ENCODE measurements around the gene ASMTL.
A peak's percentile ranks its signal among the peaks of the same experiment; 100 is the strongest.
"Not testable (repeated sequence)": the region's sequence is repeated elsewhere in the genome, so short reads cannot be mapped to it uniquely, and the experiment has no call there.

The ASMTL gene

DNA sequence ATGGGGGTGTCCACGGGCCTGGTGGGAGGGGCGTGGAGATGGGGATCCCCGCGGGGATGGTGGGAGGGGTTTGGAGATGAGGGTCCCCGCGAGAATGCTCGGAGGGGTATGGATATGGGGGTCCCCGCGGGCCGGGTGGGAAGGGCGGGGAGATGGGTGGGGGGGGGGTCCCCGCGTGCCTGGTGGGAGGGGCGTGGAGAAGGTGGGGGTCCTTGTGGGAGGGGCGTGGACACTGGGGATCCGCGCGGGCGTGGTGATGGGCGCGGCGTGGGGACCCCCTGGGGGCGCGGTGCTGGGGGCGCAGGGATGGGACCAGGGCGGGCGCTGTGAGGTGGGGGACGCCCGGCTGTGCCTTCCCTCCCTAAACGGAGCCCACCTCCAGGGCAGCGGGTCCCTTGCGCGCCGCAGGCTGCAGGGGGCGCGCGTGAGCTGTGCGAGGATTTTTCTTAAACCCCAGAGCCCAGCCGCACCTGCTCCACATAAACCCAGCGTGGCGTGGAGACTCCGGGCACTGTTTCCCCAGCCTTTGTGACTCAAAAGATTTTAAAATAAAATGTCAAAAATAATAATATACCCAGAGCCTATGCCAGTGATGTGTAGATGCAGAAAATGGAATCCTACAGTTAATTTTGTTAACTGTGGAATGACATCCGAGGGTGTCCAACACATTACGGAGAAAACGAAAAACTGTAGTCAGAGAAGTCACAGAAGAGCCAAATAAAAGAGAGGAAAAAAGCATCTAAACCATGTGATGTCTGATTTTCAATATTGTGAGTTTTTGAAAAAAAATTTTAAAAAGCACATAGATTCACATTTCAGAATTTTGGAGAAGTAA is 1.5 kb upstream of the ASMTL start:
- DNase-seq, result peak; percentile 97

DNA sequence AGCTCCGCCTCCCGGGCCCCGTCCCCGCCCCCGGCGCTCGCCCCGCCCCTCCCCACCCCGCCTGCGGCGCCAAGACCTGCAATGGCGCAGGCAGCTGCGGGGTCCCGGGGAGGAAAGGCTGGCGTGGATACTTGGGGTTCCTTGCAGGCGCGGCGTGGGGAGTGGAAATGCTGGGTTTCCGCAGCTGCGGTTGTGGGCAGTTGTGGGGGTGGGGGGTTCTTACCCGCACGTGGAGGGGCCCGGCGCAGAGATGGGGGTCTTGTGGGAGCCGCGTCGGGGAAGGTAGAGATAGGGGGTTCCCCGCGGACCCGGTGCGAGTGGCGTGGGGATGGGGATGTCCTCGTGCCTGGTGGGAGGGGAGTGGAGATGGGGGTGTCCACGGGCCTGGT is 680 bp upstream of the ASMTL start:
- DNase-seq, result no peak

DNA sequence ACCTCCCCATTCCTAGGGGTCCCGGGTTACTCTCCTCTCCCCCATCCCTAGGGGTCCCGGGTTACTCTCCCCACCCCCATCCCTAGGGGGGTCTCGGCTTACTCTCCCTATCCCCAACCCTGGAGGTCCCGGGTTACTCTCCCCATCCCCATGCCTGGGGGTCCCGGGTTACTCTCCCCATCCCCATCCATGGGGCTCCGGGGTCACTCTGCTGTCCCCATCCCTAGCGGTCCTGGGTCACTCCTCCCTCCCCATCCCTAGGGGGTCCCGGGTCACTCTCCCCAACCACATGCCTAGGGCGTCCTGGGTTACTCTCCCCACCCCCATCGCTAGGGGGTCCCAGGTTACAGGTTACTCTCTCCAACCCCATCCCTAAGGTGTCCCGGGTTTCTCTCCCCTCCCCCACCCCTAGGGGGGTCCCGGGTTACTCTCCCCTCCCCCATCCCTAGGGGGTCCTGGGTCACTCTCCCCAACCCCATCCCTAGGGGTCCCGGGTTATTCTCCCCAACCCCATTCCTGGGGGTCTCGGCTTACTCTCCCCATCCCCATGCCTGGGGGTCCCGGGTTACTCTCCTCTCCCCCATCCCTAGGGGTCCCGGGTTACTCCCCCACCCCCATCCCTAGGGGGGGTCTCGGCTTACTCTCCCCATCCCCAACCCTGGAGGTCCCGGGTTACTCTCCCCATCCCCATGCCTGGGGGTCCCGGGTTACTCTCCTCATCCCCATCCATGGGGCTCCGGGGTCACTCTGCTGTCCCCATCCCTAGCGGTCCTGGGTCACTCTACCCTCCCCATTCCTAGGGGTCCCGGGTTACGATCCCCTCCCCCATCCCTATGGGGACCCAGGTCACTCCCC is 821 bp downstream of the ASMTL start:
- peak in 1 of 2 experiments; percentile 8 for DNase-seq

DNA sequence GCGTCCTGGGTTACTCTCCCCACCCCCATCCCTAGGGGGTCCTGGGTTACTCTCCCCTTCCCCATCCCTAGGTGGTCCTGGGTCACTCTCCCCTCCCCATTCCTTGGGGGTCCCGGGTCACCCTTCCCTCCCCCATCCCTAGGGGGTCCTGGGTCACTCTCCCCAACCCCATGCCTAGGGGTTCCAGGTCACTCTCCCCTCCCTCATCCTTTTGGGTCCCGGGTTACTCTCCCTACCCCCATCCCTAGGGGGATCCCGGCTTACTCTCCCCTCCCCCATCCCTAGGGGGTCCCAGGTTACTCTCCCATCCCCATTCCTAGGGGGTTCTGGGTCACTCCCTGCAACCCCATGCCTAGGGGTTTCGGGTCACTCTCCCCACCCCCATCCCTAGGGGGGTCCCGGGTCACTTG is 1.5 kb downstream of the ASMTL start:
- DNase-seq, result peak in 1 of 2 experiments; percentile 5

DNA sequence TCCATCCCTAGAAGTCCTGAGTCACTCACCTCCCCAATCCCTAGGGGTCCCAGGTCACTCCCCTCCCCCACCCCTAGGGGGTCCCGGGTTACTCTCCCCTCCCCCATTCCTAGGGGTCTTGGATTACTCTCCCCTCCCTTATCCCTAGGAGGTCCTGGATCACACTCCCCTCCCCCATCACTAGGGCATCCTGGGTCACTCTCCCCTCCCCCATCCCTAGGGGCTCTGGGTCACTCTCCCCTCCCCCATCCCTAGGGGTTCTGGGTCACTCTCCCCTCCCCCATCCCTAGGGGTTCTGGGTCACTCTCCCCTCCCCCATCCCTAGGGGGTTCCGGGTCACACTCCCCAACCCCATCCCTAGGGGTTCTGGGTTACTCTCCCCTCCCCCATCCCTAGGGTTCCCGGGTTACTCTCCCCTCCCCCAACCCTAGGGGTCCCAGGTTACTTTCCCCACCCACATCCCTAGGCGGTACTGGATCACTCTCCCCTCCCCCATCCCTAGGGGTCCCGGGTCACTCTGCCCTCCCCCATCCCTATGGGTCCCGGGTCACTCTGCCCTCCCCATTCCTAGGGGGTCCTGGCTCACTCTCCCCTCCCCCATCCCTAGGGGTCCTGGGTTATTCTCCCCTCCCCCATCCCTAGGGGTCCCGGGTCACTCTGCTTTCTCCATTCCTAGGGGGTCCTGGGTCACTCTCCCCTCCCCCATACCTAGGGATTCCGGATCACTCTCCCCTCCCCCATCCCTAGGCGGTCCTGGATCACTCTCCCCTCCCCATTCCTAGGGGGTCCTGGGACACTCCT is 2.1 kb downstream of the ASMTL start:
- peak in 1 of 2 experiments; percentile 4 for DNase-seq

DNA sequence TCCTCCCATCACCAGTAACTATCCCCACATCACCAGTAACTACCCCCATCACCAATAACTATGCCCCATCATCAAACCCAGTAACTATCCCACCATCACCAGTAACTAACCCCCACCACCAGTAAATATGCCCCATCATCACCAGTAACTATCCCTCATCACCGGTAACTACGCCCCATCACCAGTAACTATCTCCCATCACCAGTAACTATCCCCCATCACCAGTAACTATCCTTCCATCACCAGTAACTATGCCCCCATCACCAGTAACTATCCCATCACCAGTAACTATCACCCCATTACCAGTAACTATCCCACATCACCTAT is 2.9 kb downstream of the ASMTL start:
- no peak for DNase-seq

DNA sequence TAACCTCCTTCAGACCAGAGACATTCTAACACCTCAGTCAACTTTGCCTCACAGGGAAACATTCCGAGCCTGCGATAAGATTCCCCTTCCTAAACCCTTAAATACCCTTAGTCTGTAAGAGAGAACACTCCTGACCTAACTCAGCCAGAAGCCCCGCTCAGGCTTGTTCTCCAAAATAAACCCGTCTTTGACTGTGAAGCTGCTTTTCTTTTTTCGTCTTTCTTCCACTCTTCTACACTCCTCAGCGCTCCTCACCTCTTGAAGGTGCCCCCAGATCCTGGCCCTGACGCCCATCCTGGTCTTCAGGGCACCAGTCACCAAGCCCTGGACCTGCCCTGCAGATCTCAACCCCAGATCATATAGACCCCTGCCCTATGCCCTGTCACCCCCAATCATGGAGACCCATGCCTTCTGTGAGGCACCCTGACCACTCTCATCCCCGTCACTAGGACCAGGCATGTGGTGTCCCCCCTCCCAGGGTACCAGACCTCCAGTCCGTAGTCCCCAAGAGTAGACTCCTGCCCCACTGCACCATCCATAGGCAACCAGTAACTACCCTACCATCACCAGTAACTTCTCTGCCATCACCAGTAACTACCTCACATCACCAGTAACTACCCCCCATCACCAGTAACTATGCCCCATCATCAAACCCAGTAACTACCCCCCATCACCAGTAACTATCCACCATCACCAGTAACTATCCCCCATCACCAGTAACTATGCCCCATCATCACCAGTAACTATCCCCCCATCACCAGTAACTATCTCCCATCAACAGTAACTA is 3.5 kb downstream of the ASMTL start:
- peak in 1 of 2 experiments; percentile 2 for DNase-seq

DNA sequence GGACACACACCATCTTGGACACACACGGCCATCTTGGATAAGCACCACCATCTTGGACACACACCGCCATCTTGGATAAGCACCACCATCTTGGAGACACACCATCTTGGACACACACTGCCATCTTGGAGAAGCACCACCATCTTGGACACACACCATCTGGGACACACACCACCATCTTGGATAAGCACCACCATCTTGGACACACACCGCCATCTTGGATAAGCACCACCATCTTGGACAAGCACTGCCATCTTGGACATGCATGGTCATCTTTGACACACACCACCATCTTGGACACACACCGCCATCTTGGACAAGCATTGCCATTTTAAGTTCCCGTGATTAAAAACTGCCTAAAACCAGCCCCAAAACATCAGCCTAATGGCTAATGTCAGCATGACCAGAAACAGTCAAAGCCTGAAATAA is 4.1 kb downstream of the ASMTL start:
- not testable (repeated sequence) for DNase-seq

DNA sequence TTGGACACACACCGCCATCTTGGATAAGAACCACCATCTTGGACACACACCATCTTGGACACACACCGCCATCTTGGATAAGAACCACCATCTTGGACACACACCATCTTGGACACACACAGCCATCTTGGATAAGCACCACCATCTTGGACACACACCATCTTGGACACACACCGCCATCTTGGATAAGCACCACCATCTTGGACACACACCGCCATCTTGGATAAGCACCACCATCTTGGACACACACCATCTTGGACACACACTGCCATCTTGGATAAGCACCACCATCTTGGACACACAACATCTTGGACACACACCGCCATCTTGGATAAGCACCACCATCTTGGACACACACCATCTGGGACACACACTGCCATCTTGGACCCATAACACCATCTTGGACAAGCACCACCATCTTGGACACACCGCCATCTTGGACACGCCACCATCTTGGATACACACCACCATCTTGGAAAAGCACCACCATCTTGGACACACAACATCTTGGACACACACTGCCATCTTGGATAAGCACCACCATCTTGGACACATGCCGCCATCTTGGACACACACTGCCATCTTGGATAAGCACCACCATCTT is 4.6 kb downstream of the ASMTL start:
- DNase-seq, result peak in 1 of 2 experiments; percentile 2

DNA sequence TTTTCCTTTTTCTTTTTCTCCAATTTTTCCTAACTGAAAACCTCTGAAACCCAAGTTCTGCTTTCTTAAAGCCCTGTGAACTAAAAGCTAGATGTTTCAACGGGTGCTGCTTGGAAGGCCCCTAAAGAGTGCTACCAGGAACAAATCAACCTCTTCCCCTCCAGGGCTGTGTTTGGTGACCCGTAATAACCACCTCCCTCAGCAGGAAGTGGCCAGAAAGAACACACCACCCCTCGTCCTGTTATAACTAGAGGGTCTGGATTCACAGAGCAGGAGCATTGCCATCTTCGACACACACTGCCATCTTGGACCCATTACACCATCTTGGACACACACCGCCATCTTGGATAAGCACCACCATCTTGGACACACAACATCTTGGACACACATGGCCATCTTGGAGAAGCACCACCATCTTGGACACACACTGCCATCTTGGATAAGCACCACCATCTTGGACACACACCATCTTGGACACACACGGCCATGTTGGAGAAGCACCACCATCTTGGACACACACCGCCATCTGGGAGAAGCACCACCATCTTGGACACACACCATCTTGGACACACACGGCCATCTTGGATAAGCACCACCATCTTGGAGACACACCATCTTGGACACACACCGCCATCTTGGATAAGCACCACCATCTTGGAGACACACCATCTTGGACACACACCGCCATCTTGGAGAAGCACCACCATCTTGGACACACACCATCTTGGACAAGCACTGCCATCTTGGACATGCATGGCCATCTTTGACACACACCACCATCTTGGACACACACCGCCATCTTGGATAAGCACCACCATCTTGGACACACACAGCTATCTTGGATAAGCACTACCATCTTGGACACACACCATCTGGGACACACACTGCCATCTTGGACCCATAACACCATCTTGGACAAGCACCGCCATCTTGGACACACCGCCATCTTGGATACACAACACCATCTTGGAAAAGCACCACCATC is 5.4 kb downstream of the ASMTL start:
- peak in 1 of 2 experiments; percentile 2 for DNase-seq

DNA sequence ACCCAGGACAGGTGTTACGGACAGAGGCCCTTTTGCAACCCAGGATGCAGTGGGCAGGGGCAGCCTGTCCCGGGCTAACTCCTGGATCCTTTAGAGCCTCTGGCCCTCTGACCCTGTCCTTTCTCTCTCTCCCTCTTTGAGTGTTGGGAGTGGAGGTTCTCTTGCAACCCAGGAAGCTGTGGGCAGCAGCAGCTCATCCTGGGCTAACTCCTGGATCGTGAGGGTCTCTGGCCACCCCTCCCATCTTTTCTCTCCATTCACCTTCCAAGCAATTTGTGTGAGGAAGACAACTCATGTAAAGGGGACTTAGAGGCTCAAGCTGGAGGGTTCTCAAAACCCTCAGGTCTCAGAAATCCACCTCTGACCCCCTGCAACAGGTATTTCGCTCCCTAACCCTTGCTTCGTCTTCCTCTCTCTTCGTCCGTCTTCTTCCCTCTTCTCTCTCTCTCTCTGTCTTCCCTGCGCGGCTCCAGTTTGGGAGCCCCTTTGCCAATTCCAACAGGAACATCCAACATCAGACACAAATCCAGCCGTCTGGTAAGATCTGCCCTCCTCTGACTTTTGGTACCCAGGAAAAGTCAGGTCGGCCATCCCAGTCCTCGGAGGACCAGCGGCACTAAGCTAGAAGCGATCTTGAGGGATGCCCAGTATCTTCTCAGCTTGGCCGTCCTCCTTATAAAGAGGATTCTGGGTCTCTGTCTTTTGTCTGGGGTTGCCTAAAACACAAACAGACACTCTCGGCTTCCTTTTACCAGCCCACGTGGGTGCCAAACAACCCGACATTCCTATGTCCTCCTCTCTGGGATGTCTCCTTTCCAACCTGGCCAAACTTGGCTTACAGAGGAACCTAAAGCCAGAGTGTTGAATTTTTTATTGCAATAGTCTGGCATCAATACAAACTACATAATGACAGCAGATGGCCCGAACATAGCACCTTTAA is 7.9 kb downstream of the ASMTL start:
- DNase-seq, result no peak

DNA sequence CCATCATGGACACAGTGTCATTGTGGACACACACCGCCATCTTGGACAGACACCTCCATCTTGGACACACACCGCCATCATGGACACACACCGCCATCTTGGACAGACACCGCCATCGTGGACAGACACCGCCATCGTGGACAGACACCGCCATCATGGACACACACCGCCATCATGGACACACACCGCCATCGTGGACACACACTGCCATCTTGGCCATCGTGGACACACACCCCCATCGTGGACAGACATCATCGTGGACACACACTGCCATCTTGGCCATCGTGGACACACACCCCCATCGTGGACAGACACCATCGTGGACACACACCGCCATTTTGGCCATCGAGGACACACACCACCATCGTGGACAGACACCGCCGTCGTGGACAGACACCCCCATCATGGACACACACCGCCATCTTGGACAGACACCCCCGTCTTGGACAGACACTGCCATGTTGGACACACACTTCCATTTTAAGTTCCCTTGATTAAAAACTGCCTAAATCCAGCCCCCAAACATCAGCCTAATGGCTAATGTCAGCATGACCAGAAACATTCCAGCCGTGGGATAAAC is 9.1 kb downstream of the ASMTL start:
- DNase-seq, result no peak

DNA sequence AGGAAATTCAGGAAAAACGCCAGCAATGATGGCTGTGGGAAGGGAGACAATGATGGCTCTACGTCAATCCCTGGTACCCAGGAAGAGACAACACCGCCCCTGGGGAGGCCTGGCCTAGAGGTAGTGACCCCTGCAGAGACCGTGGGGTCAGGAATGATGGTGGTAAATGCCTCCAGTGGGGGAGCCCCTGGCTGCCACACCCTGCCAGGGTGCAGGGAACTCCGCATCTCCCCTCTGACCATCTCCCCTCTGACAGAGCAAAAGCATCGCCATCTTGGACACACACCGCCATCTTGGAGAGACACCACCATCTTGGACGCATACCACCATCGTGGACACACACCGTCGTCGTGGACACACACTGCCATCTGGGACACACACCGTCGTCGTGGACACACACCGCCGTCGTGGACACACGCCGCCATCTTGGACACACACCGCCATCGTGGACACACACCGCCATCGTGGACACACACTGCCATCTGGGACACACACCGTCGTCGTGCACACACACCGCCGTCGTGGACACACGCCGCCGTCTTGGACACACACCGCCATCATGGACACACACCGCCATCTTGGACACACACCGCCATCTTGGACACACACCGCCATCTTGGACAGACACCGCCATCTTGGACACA is 9.9 kb downstream of the ASMTL start:
- DNase-seq, result no peak

DNA sequence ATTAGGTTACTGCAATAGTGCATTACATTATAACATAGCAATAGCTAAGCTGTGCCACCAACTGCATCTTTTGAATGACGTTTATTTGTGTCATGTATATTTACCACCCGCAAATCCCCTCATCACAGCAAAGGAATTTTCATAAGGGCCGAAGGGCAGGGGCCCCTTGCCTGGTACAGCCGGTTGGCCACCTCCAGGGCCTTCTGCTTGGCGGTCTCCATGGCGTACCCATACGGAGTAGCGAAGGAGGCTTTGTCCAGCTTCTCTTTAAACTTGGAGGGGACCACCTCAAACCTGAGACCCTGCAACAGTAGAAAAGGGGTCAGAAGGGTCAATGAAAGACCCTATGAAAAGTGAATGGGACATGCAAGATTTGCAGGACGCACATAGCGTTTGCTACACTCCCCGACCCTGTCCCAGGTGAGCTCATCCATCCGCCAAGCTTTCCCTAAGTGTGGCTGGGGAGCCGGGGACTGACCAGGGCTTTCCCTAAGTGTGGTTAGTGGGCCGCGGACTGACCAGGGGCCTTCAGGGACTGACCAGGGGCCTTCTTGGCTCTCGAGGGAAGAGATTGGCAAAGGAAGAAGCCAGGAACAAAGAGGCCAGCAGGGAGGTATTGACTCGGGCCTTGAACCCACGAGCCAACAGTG is 10.6 kb downstream of the ASMTL start:
- DNase-seq, result no peak

DNA sequence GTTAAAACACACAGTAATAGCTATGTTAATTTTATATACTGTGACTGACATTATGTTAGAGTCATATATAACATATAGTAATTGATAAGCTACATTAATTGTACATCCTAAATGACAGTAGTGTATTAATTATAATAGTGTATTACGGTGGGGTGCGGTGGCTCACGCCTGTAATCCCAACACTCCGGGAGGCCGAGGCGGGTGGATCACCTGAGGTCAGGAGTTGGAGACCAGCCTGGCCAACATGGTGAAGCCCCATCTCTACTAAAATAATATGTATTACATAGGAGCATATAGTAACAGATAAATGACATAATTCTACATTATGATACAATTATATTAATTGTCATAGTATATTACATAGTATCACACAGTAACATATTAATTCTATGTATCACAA is 12.2 kb downstream of the ASMTL start:
- DNase-seq, result no peak

DNA sequence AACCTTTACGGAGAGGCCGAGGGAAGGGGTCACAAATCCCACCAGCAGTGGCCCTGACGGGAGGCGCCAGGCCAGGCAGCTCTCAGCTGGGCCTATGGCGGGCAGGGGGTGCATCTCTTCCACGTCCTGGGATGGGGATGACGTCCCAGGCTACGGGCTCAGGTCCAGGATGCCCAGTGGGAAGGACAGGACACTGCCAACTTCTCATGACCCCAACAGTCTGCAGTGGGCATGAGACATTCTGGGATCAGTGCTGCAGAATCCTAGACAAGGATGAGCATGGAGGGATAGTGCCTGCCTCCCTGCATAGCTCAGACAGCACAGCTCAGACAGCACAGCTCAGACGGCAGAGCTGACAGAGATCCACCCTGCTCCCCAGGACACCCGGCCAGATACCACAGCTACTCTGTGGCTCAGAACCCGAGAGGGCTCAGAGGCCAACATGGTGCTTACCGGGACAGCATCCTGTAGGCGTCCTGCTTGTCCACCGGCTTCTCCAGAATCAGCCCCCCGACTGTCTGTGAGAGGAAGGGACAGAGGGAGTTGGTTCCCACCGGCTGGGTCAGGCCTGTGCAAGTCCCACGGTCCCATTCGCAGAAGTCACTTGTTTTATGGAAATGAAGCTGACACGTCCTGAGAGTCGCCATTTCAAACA is 17.3 kb downstream of the ASMTL start:
- DNase-seq, result no peak

DNA sequence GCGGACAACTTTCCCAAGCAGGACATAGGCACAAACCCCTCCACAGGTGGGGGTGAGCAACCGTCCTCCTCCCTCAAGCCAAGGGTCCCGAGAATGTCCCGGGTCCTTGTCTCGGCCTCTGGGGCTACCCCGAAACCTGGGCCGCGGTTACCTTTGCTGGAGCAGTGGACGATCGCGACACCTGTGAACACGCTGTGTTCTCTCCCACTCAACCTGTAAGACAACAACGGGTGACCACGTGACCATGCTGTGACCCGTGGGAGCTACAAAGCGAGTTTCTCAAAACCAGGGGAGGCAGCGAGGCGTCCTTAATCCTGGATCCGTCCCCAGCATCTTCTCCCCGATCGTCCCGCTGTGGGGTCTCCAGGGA is 17.9 kb downstream of the ASMTL start:
- no peak for DNase-seq
